ENCODE results near the gene BAIAP2L1. TPM values are rescaled to one million over a fixed set of nuclear protein-coding genes. Genes with fewer than 3 reads are reported as not detected.

BAIAP2L1 gene
- total and polyA plus RNA-seq, 2 donors (not counting 3 experiments of a cell fraction or from before 2014, with no cell fraction given): 0.32 to 1.1 TPM

DNA sequence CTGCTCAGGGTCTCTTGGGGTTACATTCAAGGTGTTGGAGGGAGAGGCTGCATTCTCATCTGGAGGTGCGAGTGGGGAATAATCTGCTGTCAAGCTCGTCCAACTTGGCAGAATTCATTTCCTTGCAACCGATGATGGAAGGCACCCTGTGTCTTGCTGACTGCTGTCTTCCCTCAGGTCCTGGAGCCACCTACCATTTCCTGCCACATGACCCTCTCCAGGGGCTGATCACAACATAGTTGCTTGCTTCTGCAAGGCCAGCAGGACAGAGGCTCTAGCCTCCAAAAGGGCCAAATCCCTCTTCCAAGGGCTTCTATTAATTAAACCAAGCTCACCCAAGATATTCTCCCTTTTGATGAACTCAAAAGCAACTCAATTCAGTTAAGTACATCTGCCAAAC lies 133.6 kb downstream of the BAIAP2L1 start:
- TF ChIP-seq CTCF (IDR thresholded peaks at IDR 0.05; ENCODE audit: extremely low read depth in 1 of 2, insufficient read depth in 1 of 2, low read depth in 1 of 2, low read length in 2 of 2) (no peak), GATA2 (IDR thresholded peaks at IDR 0.05; ENCODE audit: insufficient read depth, insufficient read length, low read depth, low read length) (no peak), POLR2AphosphoS5 (IDR thresholded peaks at IDR 0.05; ENCODE audit: insufficient read depth, low read depth, low read length) (no peak), POLR2A (IDR thresholded peaks at IDR 0.05; ENCODE audit: low read depth, low read length) (no peak), FOS (IDR thresholded peaks at IDR 0.05; ENCODE audit: borderline replicate concordance, insufficient read depth, low read length) (no peak), JUN (IDR thresholded peaks at IDR 0.05; ENCODE audit: borderline replicate concordance, insufficient read depth, insufficient read length, low read depth) (no peak), MYC (IDR thresholded peaks at IDR 0.05; ENCODE audit: low read depth, low read length) (no peak), EZH2 (IDR thresholded peaks at IDR 0.05; ENCODE audit: borderline replicate concordance, low read depth, low read length, severe bottlenecking) (no peak)
- TF ChIP-seq, protein P1, sequence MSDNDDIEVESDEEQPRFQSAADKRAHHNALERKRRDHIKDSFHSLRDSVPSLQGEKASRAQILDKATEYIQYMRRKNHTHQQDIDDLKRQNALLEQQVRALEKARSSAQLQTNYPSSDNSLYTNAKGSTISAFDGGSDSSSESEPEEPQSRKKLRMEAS (IDR thresholded peaks at IDR 0.05; ENCODE audit: insufficient read depth, insufficient read length): no peak
- Histone ChIP-seq H3K36me3 (ENCODE audit: control insufficient read depth in 2 of 2, extremely low read depth in 1 of 2, insufficient read depth in 2 of 2, low read length in 2 of 2) (no peaks in the 10 kb centered on the region), H3K9ac (replicated peaks; ENCODE audit: extremely low read depth, insufficient read depth, low read length) (no peak overlapping the region), H3K4me1 (ENCODE audit: control insufficient read depth, extremely low read depth, insufficient read depth, low read length) (peaks cover 8% of the 10 kb centered on the region), H3K79me2 (ENCODE audit: control insufficient read depth, insufficient read depth, low read length) (no peaks in the 10 kb centered on the region), H3K9me1 (replicated peaks; ENCODE audit: control insufficient read depth, extremely low read depth, insufficient read depth, low read length) (no peaks in the 10 kb centered on the region), H2AFZ (ENCODE audit: low read depth, low read length) (no peak overlapping the region), H3K4me3 (replicated peaks in 1 of 3; ENCODE audit: insufficient read depth in 1 of 3, low read depth in 1 of 3, low read length in 3 of 3) (no peak overlapping the region), H3K27ac (ENCODE audit: insufficient read depth, low read depth, low read length) (no peak overlapping the region), H4K20me1 (replicated peaks; ENCODE audit: control insufficient read depth, extremely low read depth, insufficient read depth, low read length) (no peaks in the 10 kb centered on the region), H3K4me2 (ENCODE audit: insufficient read depth, low read length) (no peak overlapping the region), H3K27me3 (ENCODE audit: control insufficient read depth in 2 of 2, insufficient read depth in 2 of 2, low read length in 2 of 2) (no peaks in the 10 kb centered on the region), H3K9me3 (replicated peaks; ENCODE audit: control insufficient read depth, insufficient read depth, low read length) (no peaks in the 10 kb centered on the region)
- no TSS peak for BruUV-seq (replicated peaks)
- FAIRE-seq (no peak), DNase-seq (ENCODE audit: low read depth, low spot score) (no peak)
- dilution Hi-C loops (cut with MboI; ENCODE audit: extremely low pct_ligation_motif_present, low sequenced_read_pairs) (no loop called here), intact Hi-C loops (cut with micrococcal nuclease) (loop anchor here (2.0 kb wide), 1 partner anchor 13 kb away; the partner anchor contains the start of gene BRI3)
- ChIA-PET CTCF (interaction anchor here (0.8 to 2.9 kb wide), 10 partner anchors 9 to 479 kb away, joined by 3 to 21 read pairs (median 7); partner anchors contain the start of genes BAIAP2L1 and TECPR1), POLR2A (no interaction called here)

All from endothelial cell of umbilical vein (primary cell).